IMR-90 (cell line): ENCODE results near the gene SH2D4B. TPM values are rescaled to one million over a fixed set of nuclear protein-coding genes. Genes with fewer than 3 reads are reported as not detected.

ENCODE experiments used
- ATAC-seq: fragments of 200-7000 bp; cut with Tn5 transposase; 2 replicates; pipeline ENCODE4 v1.9.1; 2020; ENCODE audit warnings: low read depth, mild to moderate bottlenecking, moderate library complexity
- BruUV-seq: library from RNA; stranded (reverse); fragments of 400-500 nt; replicated peaks from 2 replicates; lab custom pipeline; 2021; lab: Mats Ljungman, UMichigan
- CTCF ChIA-PET: fragments of 300-600 bp; formaldehyde crosslinking; extraction: SDS; loops from one replicate; lab custom pipeline; 2021; ENCODE audit warnings: antibody characterized with exemption; lab: Yijun Ruan, JAX
- POLR2A ChIA-PET: fragments of 300-600 bp; sonication (Branson Sonifier 250); formaldehyde crosslinking; loops from one replicate; lab custom pipeline; 2022; ENCODE audit warnings: antibody characterized with exemption; ENCODE audit not compliant: unreplicated experiment; lab: Charles Lee
- DNase-seq: peaks from one replicate; pipeline ENCODE4 v3.0.0; 2013
- H2AFZ ChIP-seq: replicated peaks from 2 replicates; pipeline ENCODE3; 2013; ENCODE audit warnings: low read length, mild to moderate bottlenecking; ENCODE audit not compliant: poor library complexity
- H2AK5ac ChIP-seq: 2 replicates; pipeline ENCODE4 v1.6.1; 2013; ENCODE audit warnings: low read depth, low read length, inconsistent platforms
- H2AK9ac ChIP-seq: replicated peaks from 2 replicates; pipeline ENCODE3; 2013; ENCODE audit warnings: mild to moderate bottlenecking, low read depth, low read length, moderate library complexity; ENCODE audit not compliant: poor library complexity
- H2BK120ac ChIP-seq: 2 replicates; pipeline ENCODE4 v1.6.1; 2013; ENCODE audit warnings: low read depth, low read length, inconsistent platforms
- H2BK15ac ChIP-seq: 3 replicates; pipeline ENCODE4 v1.6.1; 2013; ENCODE audit warnings: low read depth, low read length, inconsistent platforms
- H2BK20ac ChIP-seq: 2 replicates; pipeline ENCODE4 v1.6.1; 2013; ENCODE audit warnings: low read depth, mild to moderate bottlenecking, inconsistent platforms, low read length, moderate library complexity
- H2BK5ac ChIP-seq: 2 replicates; pipeline ENCODE4 v1.6.1; 2013; ENCODE audit warnings: mild to moderate bottlenecking, low read depth, low read length, inconsistent platforms; ENCODE audit not compliant: poor library complexity, severe bottlenecking
- H3K14ac ChIP-seq: replicated peaks from 2 replicates; pipeline ENCODE4 v1.6.1; 2013; ENCODE audit warnings: low read depth, low read length, inconsistent platforms
- H3K18ac ChIP-seq: 2 replicates; pipeline ENCODE4 v1.6.1; 2013; ENCODE audit warnings: low read depth, low read length, control low read depth
- H3K23ac ChIP-seq: 2 replicates; pipeline ENCODE4 v1.6.1; 2013; ENCODE audit warnings: low read depth, low read length, inconsistent platforms
- H3K27ac ChIP-seq: 2 replicates; pipeline ENCODE4 v1.5.1; 2013; ENCODE audit warnings: mild to moderate bottlenecking, control low read depth, low read length; ENCODE audit not compliant: insufficient read depth
- H3K27me3 ChIP-seq: 2 replicates; pipeline ENCODE4 v1.6.1; 2013; ENCODE audit warnings: low read length; ENCODE audit not compliant: control insufficient read depth, insufficient read depth
- H3K36me3 ChIP-seq: 2 replicates; pipeline ENCODE4 v1.6.1; 2013; ENCODE audit warnings: low read length, mixed read lengths; ENCODE audit not compliant: control insufficient read depth, insufficient read depth
- H3K4ac ChIP-seq: 2 replicates; pipeline ENCODE4 v1.6.1; 2013; ENCODE audit warnings: low read depth, low read length, inconsistent platforms
- H3K4me1 ChIP-seq: 2 replicates; pipeline ENCODE4 v1.6.1; 2013; ENCODE audit warnings: low read length, mixed read lengths; ENCODE audit not compliant: control insufficient read depth, insufficient read depth
- H3K4me2 ChIP-seq: 2 replicates; pipeline ENCODE4 v1.6.1; 2013; ENCODE audit warnings: low read depth, mild to moderate bottlenecking, control low read depth, low read length, moderate library complexity
- H3K4me3 ChIP-seq: 2 replicates; pipeline ENCODE4 v1.5.1; 2013; ENCODE audit warnings: low read depth, mild to moderate bottlenecking, control low read depth, low read length, moderate library complexity; ENCODE audit not compliant: insufficient read depth
- H3K56ac ChIP-seq: 2 replicates; pipeline ENCODE4 v1.6.1; 2013; ENCODE audit warnings: low read length, inconsistent platforms; ENCODE audit not compliant: insufficient read depth; ENCODE audit errors: extremely low read depth
- H3K79me1 ChIP-seq, 2 experiments: 2 replicates each; pipeline ENCODE4 v1.6.1; 2013; ENCODE audit warnings: low read length in 2 of 2, inconsistent platforms in 1 of 2, low read depth in 1 of 2
- H3K9ac ChIP-seq: 2 replicates; pipeline ENCODE4 v1.6.1; 2013; ENCODE audit warnings: low read depth, low read length, control low read depth
- H3K9me1 ChIP-seq: 2 replicates; pipeline ENCODE4 v1.6.1; 2013; ENCODE audit warnings: low read length, inconsistent platforms; ENCODE audit not compliant: insufficient read depth
- H3K9me3 ChIP-seq: 2 replicates; pipeline ENCODE4 v1.6.1; 2013; ENCODE audit warnings: low read length; ENCODE audit not compliant: control insufficient read depth, insufficient read depth
- H4K20me1 ChIP-seq: 2 replicates; pipeline ENCODE4 v1.6.1; 2013; ENCODE audit warnings: low read length, inconsistent platforms; ENCODE audit not compliant: insufficient read depth
- H4K5ac ChIP-seq: 2 replicates; pipeline ENCODE4 v1.6.1; 2013; ENCODE audit warnings: mild to moderate bottlenecking, low read depth, low read length, control low read depth
- H4K8ac ChIP-seq, 2 experiments: 2 replicates each; pipeline ENCODE4 v1.6.1; 2013; ENCODE audit warnings: low read depth in 2 of 2, low read length in 2 of 2, control low read depth in 1 of 2, inconsistent platforms in 1 of 2
- H4K91ac ChIP-seq: 2 replicates; pipeline ENCODE4 v1.6.1; 2013; ENCODE audit warnings: low read depth, low read length, inconsistent platforms; ENCODE audit not compliant: insufficient read depth
- CTCF ChIP-seq: conservative IDR thresholded peaks from 2 replicates; pipeline ENCODE4 v1.5.1; 2012; ENCODE audit warnings: mild to moderate bottlenecking, low read depth, low read length, improper control_type of control experiment
- MAFK ChIP-seq: IDR thresholded peaks from 2 replicates; pipeline ENCODE4 v1.6.1; 2012; ENCODE audit warnings: low read depth, low read length, improper control_type of control experiment
- MAZ ChIP-seq: IDR thresholded peaks from 2 replicates; pipeline ENCODE4 v1.6.1; 2012; ENCODE audit warnings: low read depth, mild to moderate bottlenecking, low read length, improper control_type of control experiment, moderate library complexity, borderline replicate concordance
- MXI1 ChIP-seq: IDR thresholded peaks from 2 replicates; pipeline ENCODE4 v1.6.1; 2012; ENCODE audit warnings: low read depth, mild to moderate bottlenecking, low read length, moderate library complexity, borderline replicate concordance
- NFE2L2 ChIP-seq: fragments of 150-350 bp; IDR thresholded peaks from 2 replicates; pipeline ENCODE4 v1.6.1; 2016; ENCODE audit warnings: low read depth, mild to moderate bottlenecking, low read length
- POLR2A ChIP-seq: IDR thresholded peaks from 2 replicates; pipeline ENCODE4 v1.6.1; 2012; ENCODE audit warnings: mild to moderate bottlenecking, low read depth, low read length
- RAD21 ChIP-seq: IDR thresholded peaks from 2 replicates; pipeline ENCODE4 v1.6.1; 2012; ENCODE audit warnings: low read length, improper control_type of control experiment
- RCOR1 ChIP-seq: IDR thresholded peaks from 2 replicates; pipeline ENCODE4 v1.6.1; 2012; ENCODE audit warnings: mild to moderate bottlenecking, low read length, improper control_type of control experiment; ENCODE audit not compliant: insufficient replicate concordance
- RFX5 ChIP-seq: IDR thresholded peaks from 2 replicates; pipeline ENCODE4 v1.8.0; 2012; ENCODE audit warnings: low read depth, mild to moderate bottlenecking, low read length, moderate library complexity
- SMC3 ChIP-seq: fragments of 150-350 bp; IDR thresholded peaks from 2 replicates; pipeline ENCODE4 v1.6.1; 2016; ENCODE audit warnings: low read depth, mild to moderate bottlenecking, antibody characterized with exemption, low read length, moderate library complexity
- WGBS, 2 experiments: methylation state at CpG; one replicate each; pipeline versions ENCODE4 v1.1.5 to v1.1.7; 2013; ENCODE audit warnings: missing lambda C conversion rate in 2 of 2; ENCODE audit not compliant: insufficient read length in 1 of 2; ENCODE audit errors: extremely low coverage in 2 of 2; 5-methylcytosine and 5-hydroxymethylcytosine counted together
- dilution Hi-C: fragments of 300-500 bp; cut with HindIII; formaldehyde crosslinking; loops from one replicate; pipeline ENCODE4 v1.14.3; 2018; ENCODE audit warnings: low sequenced_read_pairs; ENCODE audit not compliant: unreplicated experiment
- in situ Hi-C: fragments of 300-500 bp; cut with MboI; formaldehyde crosslinking; loops from 3 replicates; pipeline ENCODE4 v1.14.3; 2019; ENCODE audit warnings: low sequenced_read_pairs, inconsistent platforms, mixed read lengths
- intact Hi-C: fragments of 100-400 bp; cut with micrococcal nuclease; formaldehyde crosslinking; loops from 2 replicates; pipeline ENCODE4 v1.10.0; 2022
- polyA plus RNA-seq, 3 experiments: library from polyadenylated mRNA; depleted of rRNA; stranded (reverse); fragments of >200 nt; gene quantifications; 2 replicates each; pipeline ENCODE4 v1.2.3, GENCODE V29; 2012; ENCODE audit warnings: low replicate concordance in 1 of 3
- total RNA-seq: library from RNA; depleted of rRNA; stranded (reverse); fragments of >200 nt; gene quantifications from 2 replicates; pipeline ENCODE4 v1.2.3, GENCODE V29; 2012

Gene SH2D4B
- total and polyA plus RNA-seq, 2 of the 4 experiments (the other 2 are of a cell fraction): not detected

- H3K9ac ChIP-seq: peak overlapping the region; percentile 58
- H3K27ac ChIP-seq: peak overlapping the region; percentile 84
- peaks cover 28 to 84% of the 10 kb centered on the region in 2 experiments for H3K79me1 ChIP-seq
- H2AK5ac ChIP-seq: peak overlapping the region; percentile 90
- H3K4me3 ChIP-seq: no peak overlapping the region
- H4K8ac ChIP-seq: peak overlapping the region; percentile 54 to 87
- intact Hi-C loops (loop anchor here (5.0 kb wide), 1 partner anchor 36 kb away; no protein-coding TSS in a partner anchor), in situ Hi-C loops (no loop called here), dilution Hi-C loops (no loop called here)
- no TSS peak for BruUV-seq
- peaks cover 56% of the 10 kb centered on the region for H3K9me1 ChIP-seq
- ATAC-seq: peak; percentile 13
- peak overlapping the region; percentile 59 for H2BK20ac ChIP-seq
- H4K91ac ChIP-seq: peak overlapping the region; percentile 75
- peak overlapping the region; percentile 64; the same call in 1 of the 3 replicates for H2BK15ac ChIP-seq
- no CpG with 5 or more reads among the region's 8 CpGs for WGBS, 2 experiments
- H2AFZ ChIP-seq: peak overlapping the region; percentile 15
- H3K23ac ChIP-seq: peak overlapping the region; percentile 86
- H3K4me2 ChIP-seq: peak overlapping the region; percentile 27
- no peaks in the 10 kb centered on the region for H3K27me3 ChIP-seq
- H2BK5ac ChIP-seq: peak overlapping the region; percentile 75
- CTCF ChIA-PET: interaction anchor here (1.0 to 1.4 kb wide), 2 partner anchors 11 to 53 kb away, joined by 4 to 5 read pairs; no protein-coding TSS in a partner anchor
- peak overlapping the region; percentile 65 for H3K14ac ChIP-seq
- no peak for DNase-seq
- peak overlapping the region; percentile 62 for H3K56ac ChIP-seq
- peak overlapping the region; percentile 60 for H2AK9ac ChIP-seq
- peak overlapping the region; percentile 84 for H3K4ac ChIP-seq
- H3K36me3 ChIP-seq: 0 out of 2 replicates have a peak, but pooled peaks cover 4% of the 10 kb centered on the region
- H3K4me1 ChIP-seq: peaks cover 38% of the 10 kb centered on the region
- TF ChIP-seq RAD21: no peak
- no peak for TF ChIP-seq MXI1
- no peak for TF ChIP-seq RCOR1
- no peak for TF ChIP-seq NFE2L2
- no peak for TF ChIP-seq SMC3
- TF ChIP-seq MAZ: no peak
- no peak for TF ChIP-seq MAFK
- no peak for TF ChIP-seq POLR2A
- TF ChIP-seq CTCF: no peak
- no peak for TF ChIP-seq RFX5
- H2BK120ac ChIP-seq: peak overlapping the region; percentile 89
- peak overlapping the region; percentile 27; the same call in 1 of the 2 replicates for H3K18ac ChIP-seq
- POLR2A ChIA-PET: interaction anchor here (0.5 kb wide), 1 partner anchor 14 kb away, joined by 14 read pairs; no protein-coding TSS in a partner anchor
- peaks cover 14% of the 10 kb centered on the region for H4K20me1 ChIP-seq
- peak overlapping the region; percentile 9; the same call in 1 of the 2 replicates for H4K5ac ChIP-seq
- no peaks in the 10 kb centered on the region for H3K9me3 ChIP-seq
Measured at GRCh38 chr10:80498078-80498832, 39.4 kb upstream of the SH2D4B start.
